ENCODE data around the gene PIH1D1.

The PIH1D1 gene

GRCh38 chr19:49422407-49423070, 29.1 kb downstream of the PIH1D1 start (continued):
- TF ChIP-seq ZNF785 (tag by site-specific recombination; IDR thresholded peaks at IDR 0.05): no peak
- TF ChIP-seq ZNF311 (tag by site-specific recombination; IDR thresholded peaks at IDR 0.05; ENCODE audit: borderline replicate concordance): no peak
- TF ChIP-seq, protein P1, sequence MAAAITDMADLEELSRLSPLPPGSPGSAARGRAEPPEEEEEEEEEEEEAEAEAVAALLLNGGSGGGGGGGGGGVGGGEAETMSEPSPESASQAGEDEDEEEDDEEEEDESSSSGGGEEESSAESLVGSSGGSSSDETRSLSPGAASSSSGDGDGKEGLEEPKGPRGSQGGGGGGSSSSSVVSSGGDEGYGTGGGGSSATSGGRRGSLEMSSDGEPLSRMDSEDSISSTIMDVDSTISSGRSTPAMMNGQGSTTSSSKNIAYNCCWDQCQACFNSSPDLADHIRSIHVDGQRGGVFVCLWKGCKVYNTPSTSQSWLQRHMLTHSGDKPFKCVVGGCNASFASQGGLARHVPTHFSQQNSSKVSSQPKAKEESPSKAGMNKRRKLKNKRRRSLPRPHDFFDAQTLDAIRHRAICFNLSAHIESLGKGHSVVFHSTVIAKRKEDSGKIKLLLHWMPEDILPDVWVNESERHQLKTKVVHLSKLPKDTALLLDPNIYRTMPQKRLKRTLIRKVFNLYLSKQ (tag by site-specific recombination; IDR thresholded peaks at IDR 0.05; ENCODE audit: borderline replicate concordance): no peak

DNA sequence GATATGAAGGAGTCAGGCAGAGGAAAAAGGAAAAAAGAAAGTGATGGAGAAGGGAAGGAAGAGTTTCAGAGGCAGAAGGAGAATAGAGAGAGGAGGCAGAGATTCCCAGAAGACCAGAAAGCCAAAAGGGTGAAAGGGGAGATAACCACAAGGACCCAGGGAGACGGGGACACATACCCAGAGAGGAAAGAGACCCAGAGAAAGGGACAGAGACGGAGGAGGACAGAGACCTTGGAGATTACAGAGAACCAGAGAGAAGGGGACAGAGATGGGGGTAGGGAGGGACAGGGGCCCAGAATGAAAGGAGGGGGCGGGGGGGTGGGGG, 29.8 kb downstream of the PIH1D1 start:
- Histone ChIP-seq H3K4me3 (ENCODE audit: low read depth, low read length) (no peak overlapping the region), H3K4me1 (ENCODE audit: control insufficient read depth, insufficient read depth, low read length) (peaks cover 5% of the 10 kb centered on the region), H3K36me3 (ENCODE audit: control insufficient read depth in 2 of 2, insufficient read depth in 1 of 2, low read length in 2 of 2) (no peaks in the 10 kb centered on the region), H3K27ac (ENCODE audit: extremely low read depth, low read depth, low read length) (no peak overlapping the region), H3K9me3 (ENCODE audit: control insufficient read depth, insufficient read depth, low read depth, low read length) (no peaks in the 10 kb centered on the region)
- TF ChIP-seq PRDM1 (tag by site-specific recombination; IDR thresholded peaks at IDR 0.05) (peak; percentile 98), ZNF366 (tag by site-specific recombination; conservative IDR thresholded peaks at IDR 0.05) (peak; percentile 82)
- TF ChIP-seq, protein P2, sequence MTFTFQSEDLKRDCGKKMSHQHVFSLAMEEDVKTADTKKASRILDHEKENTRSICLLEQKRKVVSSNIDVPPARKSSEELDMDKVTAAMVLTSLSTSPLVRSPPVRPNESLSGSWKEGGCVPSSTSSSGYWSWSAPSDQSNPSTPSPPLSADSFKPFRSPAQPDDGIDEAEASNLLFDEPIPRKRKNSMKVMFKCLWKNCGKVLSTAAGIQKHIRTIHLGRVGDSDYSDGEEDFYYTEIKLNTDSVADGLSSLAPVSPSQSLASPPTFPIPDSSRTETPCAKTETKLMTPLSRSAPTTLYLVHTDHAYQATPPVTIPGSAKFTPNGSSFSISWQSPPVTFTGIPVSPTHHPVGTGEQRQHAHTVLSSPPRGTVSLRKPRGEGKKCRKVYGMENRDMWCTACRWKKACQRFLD (tag by site-specific recombination; IDR thresholded peaks at IDR 0.05): no peak
- CTCF ChIA-PET: interaction anchor here (0.5 to 4.5 kb wide), 5 partner anchors 11 to 138 kb away, joined by 3 to 28 read pairs (median 4); no protein-coding TSS in a partner anchor
- POLR2A ChIA-PET: interaction anchor here (1.0 to 1.3 kb wide), 2 partner anchors 18 to 31 kb away, joined by 4 to 5 read pairs; partner anchors contain the start of gene ALDH16A1

GRCh38 chr19:49421039-49421877, 30.4 kb downstream of the PIH1D1 start:
- Histone ChIP-seq H3K36me3 (ENCODE audit: control insufficient read depth in 2 of 2, insufficient read depth in 1 of 2, low read length in 2 of 2) (no peaks in the 10 kb centered on the region), H3K27ac (ENCODE audit: extremely low read depth, low read depth, low read length) (no peak overlapping the region), H3K9me3 (ENCODE audit: control insufficient read depth, insufficient read depth, low read depth, low read length) (no peaks in the 10 kb centered on the region), H3K4me1 (ENCODE audit: control insufficient read depth, insufficient read depth, low read length) (peaks cover 5% of the 10 kb centered on the region), H3K4me3 (ENCODE audit: low read depth, low read length) (peak overlapping the region; percentile 16; the same call in 1 of the 2 replicates)
- ChIA-PET POLR2A (interaction anchor here (0.6 to 1.3 kb wide), 2 partner anchors 14 to 18 kb away, joined by 3 to 5 read pairs; no protein-coding TSS in a partner anchor), CTCF (interaction anchor here (0.6 to 4.5 kb wide), 9 partner anchors 10 to 137 kb away, joined by 3 to 28 read pairs (median 4); no protein-coding TSS in a partner anchor)
- no peak for TF ChIP-seq ZNF792 (tag by site-specific recombination; IDR thresholded peaks at IDR 0.05)
- TF ChIP-seq ZBTB1 (tag by site-specific recombination; IDR thresholded peaks at IDR 0.05): no peak
- TF ChIP-seq, protein P3, sequence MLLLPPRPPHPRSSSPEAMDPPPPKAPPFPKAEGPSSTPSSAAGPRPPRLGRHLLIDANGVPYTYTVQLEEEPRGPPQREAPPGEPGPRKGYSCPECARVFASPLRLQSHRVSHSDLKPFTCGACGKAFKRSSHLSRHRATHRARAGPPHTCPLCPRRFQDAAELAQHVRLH (tag by site-specific recombination; IDR thresholded peaks at IDR 0.05): no peak
- peak; percentile 52 for TF ChIP-seq ZBTB17 (tag by site-specific recombination; IDR thresholded peaks at IDR 0.05)
- no peak for TF ChIP-seq ZFP41 (tag by site-specific recombination; IDR thresholded peaks at IDR 0.05; ENCODE audit: borderline replicate concordance)
- TF ChIP-seq SP2 (tag by site-specific recombination; IDR thresholded peaks at IDR 0.05): peak; percentile 69
- TF ChIP-seq SP3 (tag by site-specific recombination; IDR thresholded peaks at IDR 0.05): 0 out of 2 replicates have a peak, but pooled peaks have one; percentile 29
- no peak for TF ChIP-seq INSM2 (tag by site-specific recombination; IDR thresholded peaks at IDR 0.05)
- no peak for TF ChIP-seq ZNF76 (tag by site-specific recombination; IDR thresholded peaks at IDR 0.05; ENCODE audit: borderline replicate concordance, low read depth)
- peak; percentile 58 for TF ChIP-seq ZXDB (tag by site-specific recombination; IDR thresholded peaks at IDR 0.05)
- TF ChIP-seq, protein P4, sequence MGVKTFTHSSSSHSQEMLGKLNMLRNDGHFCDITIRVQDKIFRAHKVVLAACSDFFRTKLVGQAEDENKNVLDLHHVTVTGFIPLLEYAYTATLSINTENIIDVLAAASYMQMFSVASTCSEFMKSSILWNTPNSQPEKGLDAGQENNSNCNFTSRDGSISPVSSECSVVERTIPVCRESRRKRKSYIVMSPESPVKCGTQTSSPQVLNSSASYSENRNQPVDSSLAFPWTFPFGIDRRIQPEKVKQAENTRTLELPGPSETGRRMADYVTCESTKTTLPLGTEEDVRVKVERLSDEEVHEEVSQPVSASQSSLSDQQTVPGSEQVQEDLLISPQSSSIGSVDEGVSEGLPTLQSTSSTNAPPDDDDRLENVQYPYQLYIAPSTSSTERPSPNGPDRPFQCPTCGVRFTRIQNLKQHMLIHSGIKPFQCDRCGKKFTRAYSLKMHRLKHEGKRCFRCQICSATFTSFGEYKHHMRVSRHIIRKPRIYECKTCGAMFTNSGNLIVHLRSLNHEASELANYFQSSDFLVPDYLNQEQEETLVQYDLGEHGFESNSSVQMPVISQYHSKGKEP (tag by site-specific recombination; IDR thresholded peaks at IDR 0.05): no peak
- TF ChIP-seq ZNF473 (tag by site-specific recombination; IDR thresholded peaks at IDR 0.05): no peak
- TF ChIP-seq ZNF266 (tag by site-specific recombination; IDR thresholded peaks at IDR 0.05; ENCODE audit: low read depth): no peak
- no peak for TF ChIP-seq OVOL3 (tag by site-specific recombination; IDR thresholded peaks at IDR 0.05)
- TF ChIP-seq, protein P5, sequence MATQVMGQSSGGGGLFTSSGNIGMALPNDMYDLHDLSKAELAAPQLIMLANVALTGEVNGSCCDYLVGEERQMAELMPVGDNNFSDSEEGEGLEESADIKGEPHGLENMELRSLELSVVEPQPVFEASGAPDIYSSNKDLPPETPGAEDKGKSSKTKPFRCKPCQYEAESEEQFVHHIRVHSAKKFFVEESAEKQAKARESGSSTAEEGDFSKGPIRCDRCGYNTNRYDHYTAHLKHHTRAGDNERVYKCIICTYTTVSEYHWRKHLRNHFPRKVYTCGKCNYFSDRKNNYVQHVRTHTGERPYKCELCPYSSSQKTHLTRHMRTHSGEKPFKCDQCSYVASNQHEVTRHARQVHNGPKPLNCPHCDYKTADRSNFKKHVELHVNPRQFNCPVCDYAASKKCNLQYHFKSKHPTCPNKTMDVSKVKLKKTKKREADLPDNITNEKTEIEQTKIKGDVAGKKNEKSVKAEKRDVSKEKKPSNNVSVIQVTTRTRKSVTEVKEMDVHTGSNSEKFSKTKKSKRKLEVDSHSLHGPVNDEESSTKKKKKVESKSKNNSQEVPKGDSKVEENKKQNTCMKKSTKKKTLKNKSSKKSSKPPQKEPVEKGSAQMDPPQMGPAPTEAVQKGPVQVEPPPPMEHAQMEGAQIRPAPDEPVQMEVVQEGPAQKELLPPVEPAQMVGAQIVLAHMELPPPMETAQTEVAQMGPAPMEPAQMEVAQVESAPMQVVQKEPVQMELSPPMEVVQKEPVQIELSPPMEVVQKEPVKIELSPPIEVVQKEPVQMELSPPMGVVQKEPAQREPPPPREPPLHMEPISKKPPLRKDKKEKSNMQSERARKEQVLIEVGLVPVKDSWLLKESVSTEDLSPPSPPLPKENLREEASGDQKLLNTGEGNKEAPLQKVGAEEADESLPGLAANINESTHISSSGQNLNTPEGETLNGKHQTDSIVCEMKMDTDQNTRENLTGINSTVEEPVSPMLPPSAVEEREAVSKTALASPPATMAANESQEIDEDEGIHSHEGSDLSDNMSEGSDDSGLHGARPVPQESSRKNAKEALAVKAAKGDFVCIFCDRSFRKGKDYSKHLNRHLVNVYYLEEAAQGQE (tag by site-specific recombination; IDR thresholded peaks at IDR 0.05): no peak
